ENCODE data around the gene HSPA1A. TPM values are rescaled to one million over a fixed set of nuclear protein-coding genes. Genes with fewer than 3 reads are reported as not detected.

The HSPA1A gene
- total RNA-seq (100 to 1,000 TPM; 102 to 261 (median 211) TPM), polyA plus RNA-seq (10 to 100 TPM; 48.5 to 89.4 (median 84.3) TPM)
- long read RNA-seq, donor 1, transcript HSPA1A-201 (1 exons, 2,483 nt), result major isoform, 38 of 38 reads
- long read RNA-seq, donor 1, partial matches to known transcripts, result 0 of 38 reads
- long read RNA-seq, donor 1, other reads (novel, unspliced or antisense), result 0 of 38 reads
- long read RNA-seq, donor 2, transcript HSPA1A-201 (1 exons, 2,483 nt), result major isoform, 10 of 10 reads
- long read RNA-seq, donor 2, partial matches to known transcripts, result 0 of 10 reads
- long read RNA-seq, donor 2, other reads (novel, unspliced or antisense), result 0 of 10 reads
- long read RNA-seq, donor 3, transcript HSPA1A-201 (1 exons, 2,483 nt), result major isoform, 30 of 30 reads
- long read RNA-seq, donor 3, partial matches to known transcripts, result 0 of 30 reads
- long read RNA-seq, donor 3, other reads (novel, unspliced or antisense), result 0 of 30 reads
- long read RNA-seq, donor 4, transcript HSPA1A-201 (1 exons, 2,483 nt), result major isoform, 9 of 9 reads
- long read RNA-seq, donor 4, partial matches to known transcripts, result 0 of 9 reads
- long read RNA-seq, donor 4, other reads (novel, unspliced or antisense), result 0 of 9 reads
- long read RNA-seq, donor 5, transcript HSPA1A-201 (1 exons, 2,483 nt), result major isoform, 146 of 146 reads
- long read RNA-seq, donor 5, partial matches to known transcripts, result 0 of 146 reads
- long read RNA-seq, donor 5, other reads (novel, unspliced or antisense), result 0 of 146 reads
- long read RNA-seq, donor 6, transcript HSPA1A-201 (1 exons, 2,483 nt), result major isoform, 11 of 11 reads
- long read RNA-seq, donor 6, partial matches to known transcripts, result 0 of 11 reads
- long read RNA-seq, donor 6, other reads (novel, unspliced or antisense), result 0 of 11 reads
- long read RNA-seq, donor 7, transcript HSPA1A-201 (1 exons, 2,483 nt), result major isoform, 25 of 25 reads
- long read RNA-seq, donor 7, partial matches to known transcripts, result 0 of 25 reads
- long read RNA-seq, donor 7, other reads (novel, unspliced or antisense), result 0 of 25 reads
- long read RNA-seq, donor 8, transcript HSPA1A-201 (1 exons, 2,483 nt), result major isoform, 28 of 28 reads
- long read RNA-seq, donor 8, partial matches to known transcripts, result 0 of 28 reads
- long read RNA-seq, donor 8, other reads (novel, unspliced or antisense), result 0 of 28 reads
- long read RNA-seq, donor 9, transcript HSPA1A-201 (1 exons, 2,483 nt), result major isoform, 22 of 22 reads
- long read RNA-seq, donor 9, partial matches to known transcripts, result 0 of 22 reads
- long read RNA-seq, donor 9, other reads (novel, unspliced or antisense), result 0 of 22 reads
- long read RNA-seq, donor 10, transcript HSPA1A-201 (1 exons, 2,483 nt), result major isoform, 13 of 13 reads
- long read RNA-seq, donor 10, partial matches to known transcripts, result 0 of 13 reads
- long read RNA-seq, donor 10, other reads (novel, unspliced or antisense), result 0 of 13 reads

DNA sequence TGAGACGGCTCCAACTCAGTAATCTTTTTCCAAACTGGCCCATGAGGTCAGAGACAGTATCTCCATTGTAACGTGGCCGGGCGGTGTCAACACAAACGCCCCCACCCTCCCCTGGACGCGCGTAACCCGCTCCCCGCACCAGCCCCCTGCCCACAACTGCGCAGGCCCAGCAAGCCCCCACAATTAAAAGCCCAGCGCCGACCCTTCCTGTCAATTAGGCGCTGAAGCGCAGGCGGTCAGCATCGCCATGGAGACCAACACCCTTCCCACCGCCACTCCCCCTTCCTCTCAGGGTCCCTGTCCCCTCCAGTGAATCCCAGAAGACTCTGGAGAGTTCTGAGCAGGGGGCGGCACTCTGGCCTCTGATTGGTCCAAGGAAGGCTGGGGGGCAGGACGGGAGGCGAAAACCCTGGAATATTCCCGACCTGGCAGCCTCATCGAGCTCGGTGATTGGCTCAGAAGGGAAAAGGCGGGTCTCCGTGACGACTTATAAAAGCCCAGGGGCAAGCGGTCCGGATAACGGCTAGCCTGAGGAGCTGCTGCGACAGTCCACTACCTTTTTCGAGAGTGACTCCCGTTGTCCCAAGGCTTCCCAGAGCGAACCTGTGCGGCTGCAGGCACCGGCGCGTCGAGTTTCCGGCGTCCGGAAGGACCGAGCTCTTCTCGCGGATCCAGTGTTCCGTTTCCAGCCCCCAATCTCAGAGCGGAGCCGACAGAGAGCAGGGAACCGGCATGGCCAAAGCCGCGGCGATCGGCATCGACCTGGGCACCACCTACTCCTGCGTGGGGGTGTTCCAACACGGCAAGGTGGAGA is at the start of gene HSPA1A, which contains the start of gene HSPA1L:
Gene HSPA1A, plus strand, starts transcription at position 519 of the 814 bp plus-strand sequence. Its CDS starts 214 bp downstream, at position 733.
Gene HSPA1L, minus strand, starts transcription at position 259 of the 814 bp plus-strand sequence. CDS start 3,311 bp downstream, outside the sequence.
- 0 to 4% (median 2%) methylated on average over 16 to 56 of the region's 56 CpGs for WGBS, 4 donors
- Histone ChIP-seq H3K9me3 (replicated peaks in 1 of 3) (no peaks in the 10 kb centered on the region), H3K27ac (peak within 1 kb of the TSS; percentile 77 to 100 (median 93)), H3K36me3 (replicated peaks in 1 of 2) (no peaks in the 10 kb centered on the region), H3K4me1 (replicated peaks in 1 of 2) (peaks cover 11 to 38% of the 10 kb centered on the region in 2 donors), H3K4me3 (peak within 1 kb of the TSS in 2 of 4 donors; percentile 40 to 56), H3K27me3 (no peaks in the 10 kb centered on the region)
- TF ChIP-seq POLR2A (IDR thresholded peaks at IDR 0.05), result peak; percentile 99 to 100
- TF ChIP-seq, protein P1, sequence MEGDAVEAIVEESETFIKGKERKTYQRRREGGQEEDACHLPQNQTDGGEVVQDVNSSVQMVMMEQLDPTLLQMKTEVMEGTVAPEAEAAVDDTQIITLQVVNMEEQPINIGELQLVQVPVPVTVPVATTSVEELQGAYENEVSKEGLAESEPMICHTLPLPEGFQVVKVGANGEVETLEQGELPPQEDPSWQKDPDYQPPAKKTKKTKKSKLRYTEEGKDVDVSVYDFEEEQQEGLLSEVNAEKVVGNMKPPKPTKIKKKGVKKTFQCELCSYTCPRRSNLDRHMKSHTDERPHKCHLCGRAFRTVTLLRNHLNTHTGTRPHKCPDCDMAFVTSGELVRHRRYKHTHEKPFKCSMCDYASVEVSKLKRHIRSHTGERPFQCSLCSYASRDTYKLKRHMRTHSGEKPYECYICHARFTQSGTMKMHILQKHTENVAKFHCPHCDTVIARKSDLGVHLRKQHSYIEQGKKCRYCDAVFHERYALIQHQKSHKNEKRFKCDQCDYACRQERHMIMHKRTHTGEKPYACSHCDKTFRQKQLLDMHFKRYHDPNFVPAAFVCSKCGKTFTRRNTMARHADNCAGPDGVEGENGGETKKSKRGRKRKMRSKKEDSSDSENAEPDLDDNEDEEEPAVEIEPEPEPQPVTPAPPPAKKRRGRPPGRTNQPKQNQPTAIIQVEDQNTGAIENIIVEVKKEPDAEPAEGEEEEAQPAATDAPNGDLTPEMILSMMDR (IDR thresholded peaks at IDR 0.05), result no peak
- DNase-seq, result peak; percentile 94 to 98 (median 96)
- intact Hi-C loops (cut with DNase I), result no loop called here

DNA sequence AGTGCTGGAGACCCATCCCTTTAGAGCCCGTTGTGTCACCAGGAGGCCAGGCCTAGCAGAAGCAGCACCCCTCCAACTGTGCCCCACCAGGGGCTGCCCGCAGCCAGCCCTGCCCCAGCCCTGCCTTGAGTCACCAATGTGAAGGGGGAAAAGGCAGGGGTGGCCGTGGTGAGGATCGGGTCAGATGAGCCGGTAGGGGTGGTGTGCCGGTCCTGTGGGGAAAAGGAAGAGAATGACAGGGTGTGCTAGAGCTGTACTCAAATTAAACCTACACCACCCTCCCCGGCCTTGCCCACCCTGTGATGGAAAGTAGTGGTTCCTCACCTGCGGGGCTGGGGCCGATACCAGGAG is 49.8 kb upstream of the HSPA1A start:
- intact Hi-C loops (cut with DNase I), result loop anchor here in 1 of 2 donors (5.0 kb wide), 1 partner anchor 83 kb away; the partner anchor contains the start of gene LY6G5C
- Histone ChIP-seq H3K4me1 (replicated peaks in 1 of 2) (no peaks in the 10 kb centered on the region), H3K36me3 (replicated peaks in 1 of 2) (no peaks in the 10 kb centered on the region), H3K4me3 (no peak overlapping the region), H3K9me3 (replicated peaks in 1 of 3) (no peaks in the 10 kb centered on the region), H3K27me3 (no peaks in the 10 kb centered on the region), H3K27ac (no peak overlapping the region)
- TF ChIP-seq, protein P1 (IDR thresholded peaks at IDR 0.05), result no peak
- no peak for TF ChIP-seq POLR2A (IDR thresholded peaks at IDR 0.05)
- 86 to 90% (median 89%) methylated on average over 9 of the region's 9 CpGs for WGBS, 4 donors
- DNase-seq, result no peak

DNA sequence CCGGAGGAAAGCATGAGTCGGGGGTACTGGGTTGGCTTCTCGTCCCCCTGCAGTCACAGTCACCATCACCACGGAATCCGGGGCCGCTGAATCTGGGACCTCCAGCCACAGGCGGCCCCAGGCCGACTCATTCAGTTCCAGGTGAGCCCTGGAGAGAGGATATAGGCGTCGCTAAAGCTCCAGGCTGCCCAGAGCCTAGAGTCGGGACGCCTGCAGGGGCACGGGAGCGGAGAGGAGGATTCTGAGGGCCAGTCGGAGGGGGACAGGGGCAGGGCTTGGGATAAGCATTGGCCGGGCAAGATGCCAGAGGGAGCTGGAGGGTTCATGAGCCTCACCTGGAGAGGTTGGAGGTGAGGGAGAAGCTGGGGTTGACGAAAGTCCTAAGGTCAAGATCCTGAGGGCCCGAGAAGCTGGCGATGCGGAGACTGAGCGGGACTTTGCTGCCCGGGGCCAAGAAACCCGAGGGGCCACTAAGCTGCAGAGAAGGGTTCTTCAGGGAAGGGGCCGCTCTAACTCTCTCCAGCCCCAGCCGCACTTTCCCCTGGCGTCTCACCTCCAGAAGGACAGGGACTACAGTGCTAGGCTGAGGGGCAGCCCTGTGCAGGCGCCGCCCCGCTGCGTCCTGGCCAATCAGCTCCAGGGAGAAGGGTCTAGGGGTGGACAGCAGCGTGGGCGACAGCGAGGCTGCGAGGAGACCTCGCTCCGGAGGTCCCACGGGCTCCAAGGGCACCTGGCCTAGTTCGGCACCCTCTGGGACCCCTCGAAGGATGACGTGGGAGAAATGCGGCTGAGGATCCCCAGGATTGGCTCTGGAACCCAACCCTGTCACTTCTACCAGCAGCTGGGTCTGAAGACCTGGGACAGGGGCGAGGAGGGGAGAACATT is 49.2 kb upstream of the HSPA1A start:
- WGBS, 4 donors, result 45 to 58% (median 49%) methylated on average over 28 to 42 of the region's 42 CpGs
- TF ChIP-seq POLR2A (IDR thresholded peaks at IDR 0.05), result no peak
- TF ChIP-seq, protein P1 (IDR thresholded peaks at IDR 0.05), result no peak
- intact Hi-C loops (cut with DNase I), result loop anchor here in 1 of 2 donors (5.0 kb wide), 1 partner anchor 84 kb away; the partner anchor contains the start of gene LY6G5C
- no peaks in the 10 kb centered on the region for H3K27me3 ChIP-seq
- H3K4me3 ChIP-seq, result no peak overlapping the region
- no peaks in the 10 kb centered on the region for H3K36me3 ChIP-seq (replicated peaks in 1 of 2)
- H3K27ac ChIP-seq, result no peak overlapping the region
- no peak for DNase-seq
- no peaks in the 10 kb centered on the region for H3K9me3 ChIP-seq (replicated peaks in 1 of 3)
- no peaks in the 10 kb centered on the region for H3K4me1 ChIP-seq (replicated peaks in 1 of 2)

All from adrenal gland (tissue), 19 donors.